HepG2 (cell line): ENCODE results near the gene ESAM. TPM values are rescaled to one million over a fixed set of nuclear protein-coding genes. Genes with fewer than 3 reads are reported as not detected.
A peak's percentile ranks its signal among the peaks of the same experiment; 100 is the strongest.

Source experiments
- ATF2 ChIP-seq: sonication (generic); formaldehyde crosslinking; IDR thresholded peaks from 2 replicates; pipeline ENCODE4 v1.4.0; 2020; ENCODE audit warnings: missing genetic modification reagents
- ETV5 ChIP-seq: IDR thresholded peaks from 2 replicates; pipeline ENCODE4 v1.6.1; 2018; ENCODE audit warnings: missing biosample characterization, missing genetic modification reagents, inconsistent platforms, borderline replicate concordance
- GATAD1 ChIP-seq: IDR thresholded peaks from 2 replicates; pipeline ENCODE4 v1.6.1; 2016; ENCODE audit warnings: missing genetic modification reagents, missing compliant biosample characterization
- GPN1 ChIP-seq: sonication (generic); formaldehyde crosslinking; IDR thresholded peaks from 2 replicates; pipeline ENCODE4 v1.5.1; 2020; ENCODE audit warnings: missing genetic modification reagents, borderline replicate concordance
- KLF11 ChIP-seq: IDR thresholded peaks from 2 replicates; pipeline ENCODE4 v1.6.1; 2016; ENCODE audit warnings: missing compliant biosample characterization
- KLF6 ChIP-seq: IDR thresholded peaks from 2 replicates; pipeline ENCODE4 v1.8.0; 2016; ENCODE audit warnings: missing biosample characterization, missing genetic modification reagents
- MEIS1 ChIP-seq: sonication (generic); formaldehyde crosslinking; IDR thresholded peaks from 2 replicates; pipeline ENCODE4 v1.9.0; 2021; ENCODE audit warnings: mild to moderate bottlenecking, missing genetic modification reagents, moderate library complexity, borderline replicate concordance
- MIER3 ChIP-seq: IDR thresholded peaks from 2 replicates; pipeline ENCODE4 v1.6.1; 2016; ENCODE audit warnings: missing compliant biosample characterization, borderline replicate concordance
- NR3C1 ChIP-seq: sonication (generic); formaldehyde crosslinking; IDR thresholded peaks from 2 replicates; pipeline ENCODE4 v1.4.0; 2020; ENCODE audit warnings: missing genetic modification reagents
- SKI ChIP-seq: fragments of 450-650 bp; IDR thresholded peaks from one replicate; pipeline ENCODE4 v1.6.1; 2018; ENCODE audit warnings: mild to moderate bottlenecking; ENCODE audit not compliant: partially characterized antibody
- SMARCC2 ChIP-seq: fragments of 450-650 bp; IDR thresholded peaks from 2 replicates; pipeline ENCODE4 v1.6.1; 2017; ENCODE audit warnings: antibody characterized with exemption, mild to moderate bottlenecking
- SNAPC2 ChIP-seq: sonication (generic); formaldehyde crosslinking; IDR thresholded peaks from 2 replicates; pipeline ENCODE4 v1.8.1; 2022; ENCODE audit warnings: mild to moderate bottlenecking, missing genetic modification reagents
- SSRP1 ChIP-seq: IDR thresholded peaks from 2 replicates; pipeline ENCODE4 v1.6.1; 2016; ENCODE audit warnings: control low read depth
- TFDP2 ChIP-seq: sonication (generic); formaldehyde crosslinking; IDR thresholded peaks from 2 replicates; pipeline ENCODE4 v1.4.0; 2020; ENCODE audit warnings: missing genetic modification reagents
- THAP7 ChIP-seq: sonication (generic); formaldehyde crosslinking; IDR thresholded peaks from 2 replicates; pipeline ENCODE4 v1.8.1; 2023; ENCODE audit warnings: mild to moderate bottlenecking, missing genetic modification reagents
- USF2 ChIP-seq, 2 experiments: sonication (generic) in 1 of 2; formaldehyde crosslinking in 1 of 2; IDR thresholded peaks; 2 replicates each; pipeline versions ENCODE4 v1.5.1 to v1.6.1; 2011 to 2020; ENCODE audit warnings: borderline replicate concordance in 1 of 2, low read depth in 1 of 2, low read length in 1 of 2, mild to moderate bottlenecking in 1 of 2, missing genetic modification reagents in 1 of 2, moderate library complexity in 1 of 2
- ZNF263 ChIP-seq: sonication (generic); formaldehyde crosslinking; IDR thresholded peaks from 2 replicates; pipeline ENCODE4 v1.4.0; 2020; ENCODE audit warnings: missing genetic modification reagents
- ZNF292 ChIP-seq: sonication (generic); formaldehyde crosslinking; IDR thresholded peaks from 2 replicates; pipeline ENCODE4 v1.8.1; 2022; ENCODE audit warnings: mild to moderate bottlenecking, low read depth, missing genetic modification reagents, borderline replicate concordance
- ZNF350 ChIP-seq: sonication (generic); formaldehyde crosslinking; IDR thresholded peaks from 2 replicates; pipeline ENCODE4 v1.4.0; 2020; ENCODE audit warnings: mild to moderate bottlenecking, low read depth, missing genetic modification reagents, borderline replicate concordance
- ZNF430 ChIP-seq: sonication (generic); formaldehyde crosslinking; IDR thresholded peaks from 2 replicates; pipeline ENCODE4 v1.9.0; 2021; ENCODE audit warnings: mild to moderate bottlenecking, missing genetic modification reagents
- ZNF710 ChIP-seq: sonication (generic); formaldehyde crosslinking; IDR thresholded peaks from 2 replicates; pipeline ENCODE4 v1.5.0; 2020; ENCODE audit warnings: mild to moderate bottlenecking, missing genetic modification reagents, borderline replicate concordance
- ZNF777 ChIP-seq: sonication (generic); formaldehyde crosslinking; IDR thresholded peaks from 2 replicates; pipeline ENCODE4 v1.4.0; 2020; ENCODE audit warnings: missing genetic modification reagents
- polyA plus RNA-seq, 8 experiments: library from polyadenylated mRNA; depleted of rRNA in 3 of 8; stranded (reverse) in 7 of 8; unstranded in 1 of 8; fragments of >200 nt; fragmentation: Illumina TruSeq in 4 of 8; extraction: Trizol in 4 of 8; gene quantifications; 2 replicates each; pipeline versions ENCODE4 v1.2.1 to v1.2.3, GENCODE V29; 2011 to 2016; ENCODE audit warnings: low read depth in 4 of 8, missing spikeins in 1 of 8, mixed read lengths in 1 of 8; ENCODE audit not compliant: insufficient read depth in 1 of 8
- total RNA-seq, 5 experiments: library from RNA; depleted of rRNA; stranded (reverse); fragments of >200 nt; fragmentation: Illumina TruSeq; extraction: Trizol; gene quantifications; 2 replicates each; pipeline ENCODE4 v1.2.3, GENCODE V29; 2016; ENCODE audit warnings: low read depth in 1 of 5

The ESAM gene
- total and polyA plus RNA-seq, 2 of the 13 experiments (the other 11 are each of a cell fraction or from before 2014, with no cell fraction given) = 1.2 to 6.8 TPM

GRCh38 chr11:124800226-124800929 is 38.3 kb upstream of the ESAM start, which contains the start of gene MSANTD2 (continued):
- TF ChIP-seq USF2 (IDR thresholded peaks at IDR 0.05; ENCODE audit: low read depth, low read length) (no peak), USF2 (CRISPR knock-in tag; IDR thresholded peaks at IDR 0.05; ENCODE audit: borderline replicate concordance) (peak; percentile 25; the same call in 1 of the 2 replicates), MEIS1 (peak; percentile 68), ZNF263 (CRISPR knock-in tag) (peak; percentile 65), ZNF292 (CRISPR knock-in tag) (no peak), SSRP1 (CRISPR knock-in tag) (no peak), MIER3 (CRISPR knock-in tag) (no peak), NR3C1 (CRISPR knock-in tag) (0 out of 2 replicates have a peak, but pooled peaks have one; percentile 19), ZNF430 (CRISPR knock-in tag) (peak; percentile 85), TFDP2 (CRISPR knock-in tag) (peak; percentile 52), ATF2 (CRISPR knock-in tag) (no peak), KLF6 (CRISPR knock-in tag) (peak; percentile 45; the same call in 1 of the 2 replicates), ZNF710 (peak; percentile 42; the same call in 1 of the 2 replicates), SKI (peak; percentile 6), THAP7 (CRISPR knock-in tag) (peak; percentile 76; the same call in 1 of the 2 replicates), SMARCC2 (no peak), GPN1 (CRISPR knock-in tag) (0 out of 2 replicates have a peak, but pooled peaks have one; percentile 35), KLF11 (no peak), ZNF350 (CRISPR knock-in tag) (peak; percentile 69), ETV5 (CRISPR knock-in tag) (peak; percentile 77), SNAPC2 (peak; percentile 59; the same call in 1 of the 2 replicates), ZNF777 (CRISPR knock-in tag) (peak; percentile 84), GATAD1 (CRISPR knock-in tag) (peak; percentile 83)
